NB4 (cell line): ENCODE data around the gene COL4A2.

Experiments
- DNase-seq: peaks from one replicate; pipeline ENCODE4 v3.0.0; 2010; ENCODE audit warnings: low read depth
- H3K4me3 ChIP-seq: one replicate; pipeline ENCODE4 v1.5.1; 2011; ENCODE audit warnings: mild to moderate bottlenecking, low read depth, low read length, moderate library complexity
- CTCF ChIP-seq: IDR thresholded peaks from one replicate; pipeline ENCODE4 v1.5.1; 2012; ENCODE audit warnings: low read depth, low read length
- MYC ChIP-seq: IDR thresholded peaks from 2 replicates; pipeline ENCODE4 v1.6.1; 2011; ENCODE audit warnings: low read depth, low read length
- POLR2A ChIP-seq: IDR thresholded peaks from 2 replicates; pipeline ENCODE4 v1.6.1; 2011; ENCODE audit warnings: mild to moderate bottlenecking; ENCODE audit not compliant: insufficient read length; ENCODE audit errors: extremely low read depth
- TF ChIP-seq, protein P1 (sequence below): IDR thresholded peaks from 2 replicates; pipeline ENCODE4 v1.6.1; 2011; ENCODE audit warnings: low read depth, low read length

Gene COL4A2

DNA sequence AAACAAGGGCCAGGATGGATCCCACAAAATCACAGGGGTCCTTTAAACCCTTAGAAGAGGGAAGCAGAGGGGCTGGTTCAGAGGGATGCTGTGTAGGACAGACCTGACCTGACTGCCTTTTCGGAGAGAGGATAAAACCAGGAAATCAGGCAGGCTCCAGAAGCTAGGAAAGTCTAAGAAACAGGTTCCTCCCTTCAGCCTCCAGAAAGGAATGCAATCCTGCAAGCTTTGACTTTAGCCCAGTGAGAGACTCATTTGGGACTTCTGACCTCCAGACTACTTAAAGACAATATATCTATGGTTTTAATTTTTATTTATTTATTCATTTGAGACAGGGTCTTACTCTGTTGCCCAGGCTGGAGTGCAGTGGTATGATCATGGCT lies 249.1 kb downstream of the COL4A2 start:
- TF ChIP-seq, protein P1, sequence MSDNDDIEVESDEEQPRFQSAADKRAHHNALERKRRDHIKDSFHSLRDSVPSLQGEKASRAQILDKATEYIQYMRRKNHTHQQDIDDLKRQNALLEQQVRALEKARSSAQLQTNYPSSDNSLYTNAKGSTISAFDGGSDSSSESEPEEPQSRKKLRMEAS, result no peak
- TF ChIP-seq POLR2A (no peak), CTCF (no peak), MYC (no peak)
- H3K4me3 ChIP-seq, result no peak overlapping the region
- no peak for DNase-seq

DNA sequence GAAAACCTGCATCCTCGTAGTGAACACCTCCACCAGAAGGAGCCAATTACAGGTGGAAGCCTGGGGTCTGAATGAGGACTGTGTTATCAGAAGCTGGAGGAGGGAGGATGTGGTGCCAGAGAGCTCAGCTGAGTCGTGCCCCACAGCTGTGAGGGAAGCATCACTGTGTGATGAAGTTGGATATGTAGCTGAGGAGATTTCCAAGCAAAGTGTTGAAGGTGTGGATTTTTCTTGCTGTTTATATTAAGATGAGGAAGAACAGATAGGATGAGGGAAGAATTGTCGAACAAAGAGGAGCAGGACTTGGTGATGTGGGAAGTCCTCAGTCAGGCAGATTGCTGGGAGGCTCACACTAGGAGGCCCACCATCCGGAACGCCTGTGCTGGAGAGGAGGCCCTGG lies 250.0 kb downstream of the COL4A2 start:
- no peak overlapping the region for H3K4me3 ChIP-seq
- TF ChIP-seq, protein P1, result no peak
- TF ChIP-seq CTCF (no peak), POLR2A (no peak), MYC (no peak)
- DNase-seq, result no peak

GRCh38 chr13:110557610-110558305 lies 250.7 kb downstream of the COL4A2 start:
- DNase-seq, result no peak
- H3K4me3 ChIP-seq, result no peak overlapping the region
- TF ChIP-seq POLR2A, result no peak
- TF ChIP-seq, protein P1, result no peak
- no peak for TF ChIP-seq MYC
- no peak for TF ChIP-seq CTCF

DNA sequence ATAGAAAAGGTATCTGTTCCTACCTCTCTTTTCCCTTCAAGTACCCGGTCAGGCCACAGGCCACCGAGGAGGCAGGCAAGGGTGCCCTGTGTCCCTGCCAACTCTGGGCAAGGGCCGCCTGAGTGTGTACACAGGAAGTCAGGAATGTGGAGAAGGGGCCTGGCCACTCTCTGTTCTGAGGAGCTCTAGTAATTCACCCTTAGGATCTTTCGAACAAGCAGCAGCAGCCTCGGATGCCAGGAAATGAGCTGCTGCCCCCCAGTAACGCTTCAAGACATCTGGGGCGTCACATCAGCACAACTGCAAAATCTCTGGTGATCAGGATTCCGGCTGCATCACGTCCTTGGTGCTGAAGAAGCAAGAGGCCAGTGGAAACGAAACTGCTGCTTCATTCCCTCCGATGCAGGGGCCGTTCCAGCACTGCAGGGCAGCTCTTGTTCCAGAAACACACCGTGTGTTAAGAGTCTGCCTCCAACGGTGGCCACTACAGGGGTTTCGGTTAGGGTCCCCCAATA lies 252.4 kb downstream of the COL4A2 start:
- TF ChIP-seq CTCF (no peak), POLR2A (no peak), MYC (no peak)
- TF ChIP-seq, protein P1, result no peak
- no peak for DNase-seq
- H3K4me3 ChIP-seq, result peak overlapping the region; percentile 79

DNA sequence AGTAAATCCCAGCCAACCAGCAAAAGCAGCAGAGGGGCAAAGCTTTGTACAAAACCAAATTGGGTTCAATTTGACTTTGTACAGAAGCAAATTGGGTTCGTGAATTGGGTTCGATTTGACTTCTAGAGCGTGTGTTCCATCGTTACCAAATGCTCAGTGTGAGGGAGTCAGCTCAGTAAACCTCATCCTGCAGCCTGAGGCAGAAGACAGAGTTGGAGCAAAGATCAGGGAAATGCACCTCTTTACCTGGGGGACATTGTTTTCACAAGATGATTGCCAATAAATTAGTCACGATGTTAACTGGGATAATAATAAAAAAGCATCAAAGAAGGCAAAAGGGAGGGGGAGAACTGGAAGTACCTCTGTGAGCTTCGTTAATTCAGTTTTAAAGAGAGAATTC lies 252.9 kb downstream of the COL4A2 start:
- H3K4me3 ChIP-seq, result peak overlapping the region; percentile 79
- DNase-seq, result no peak
- no peak for TF ChIP-seq MYC
- no peak for TF ChIP-seq POLR2A
- TF ChIP-seq, protein P1, result no peak

GRCh38 chr13:110560601-110561343 lies 253.7 kb downstream of the COL4A2 start:
- peak overlapping the region; percentile 79 for H3K4me3 ChIP-seq
- DNase-seq, result peak; percentile 61
- TF ChIP-seq CTCF (no peak), POLR2A (no peak)
- TF ChIP-seq, protein P1, result no peak
